ENCODE measurements around the gene PPTC7. TPM values are rescaled to one million over a fixed set of nuclear protein-coding genes. Genes with fewer than 3 reads are reported as not detected.

Gene PPTC7
- total and polyA plus RNA-seq, 2 of the 8 experiments (the other 6 are each of a cell fraction or from before 2014, with no cell fraction given): 8.1 to 15.9 TPM

DNA sequence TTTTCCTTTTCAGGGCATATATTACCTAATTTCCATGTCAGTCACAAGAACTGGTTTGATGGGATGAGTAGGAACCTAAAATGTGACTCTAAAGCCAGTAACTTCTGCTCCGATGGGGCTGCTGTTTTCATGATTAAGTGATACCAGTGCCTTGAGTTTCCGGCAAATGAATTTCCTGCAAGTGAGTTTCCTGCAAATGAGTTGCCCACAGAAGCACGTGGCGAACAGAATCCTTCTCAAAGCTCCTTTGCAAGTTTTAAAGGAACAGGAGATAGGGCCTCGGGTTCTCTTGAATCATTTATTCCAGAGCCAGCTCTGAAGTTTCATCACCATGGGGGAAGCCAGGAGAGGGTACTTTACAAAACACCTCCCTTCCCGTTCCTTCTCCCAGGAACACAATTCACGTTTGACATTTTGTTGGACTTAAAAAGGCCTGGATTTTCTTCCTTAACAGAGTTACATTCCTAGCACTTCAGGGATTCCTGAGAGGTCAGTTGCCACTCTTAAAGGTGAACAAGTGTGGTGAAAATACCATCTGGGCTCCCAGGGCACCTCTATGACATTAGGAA, 2.2 kb upstream of the PPTC7 start:
- FAIRE-seq: no peak
- H2AFZ ChIP-seq (ENCODE audit: low read length): peak overlapping the region; percentile 69

More for the DNA sequence above, 2.2 kb upstream of the PPTC7 start:
- H3K27ac ChIP-seq (ENCODE audit: low read depth, low read length): no peak overlapping the region
- no peak overlapping the region for H3K14ac ChIP-seq (ENCODE audit: insufficient read length)
- H3K9ac ChIP-seq (replicated peaks in 1 of 4; ENCODE audit: extremely low read depth in 1 of 4, low read depth in 3 of 4, low read length in 3 of 4): no peak overlapping the region
- no peak overlapping the region for H4K8ac ChIP-seq (ENCODE audit: extremely low read depth, insufficient read depth, low read length)
- H4K5ac ChIP-seq (ENCODE audit: insufficient read length, low read depth, low read length): no peak overlapping the region
- H2BK15ac ChIP-seq (ENCODE audit: low read length): no peak overlapping the region
- TF ChIP-seq TEAD4 (IDR thresholded peaks at IDR 0.05; ENCODE audit: low read depth, low read length) (0 out of 2 replicates have a peak, but pooled peaks have one; percentile 15), EGR1 (IDR thresholded peaks at IDR 0.05; ENCODE audit: borderline replicate concordance, low read depth, low read length) (no peak)
- H3K4ac ChIP-seq (replicated peaks; ENCODE audit: insufficient read length, low read depth, low read length): no peak overlapping the region
- H2BK20ac ChIP-seq (ENCODE audit: low read length): no peak overlapping the region
- ChIA-PET POLR2A (ENCODE audit: partially characterized antibody) (interaction anchor here (1.2 kb wide), 1 partner anchor 117 kb away, joined by 4 read pairs; the partner anchor contains the start of genes FAM216A and GPN3), CTCF (ENCODE audit: partially characterized antibody) (interaction anchor here (0.9 to 3.2 kb wide), 8 partner anchors 9 to 136 kb away, joined by 3 to 21 read pairs (median 3); no protein-coding TSS in a partner anchor)
- no peaks in the 10 kb centered on the region for H3K36me3 ChIP-seq (ENCODE audit: control insufficient read depth in 2 of 4, insufficient read depth in 4 of 4, low read length in 3 of 4)
- H2BK120ac ChIP-seq (replicated peaks; ENCODE audit: low read depth, low read length): no peak overlapping the region
- no peak overlapping the region for H2BK12ac ChIP-seq (ENCODE audit: low read depth, low read length)
- no peak overlapping the region for H3K23ac ChIP-seq (ENCODE audit: insufficient read length)
- WGBS, 2 experiments (ENCODE audit: extremely low coverage in 1 of 2, insufficient coverage in 1 of 2, insufficient read length in 1 of 2, insufficient replicate concordance in 2 of 2, low coverage in 1 of 2, low lambda C conversion rate in 2 of 2, missing lambda C conversion rate in 1 of 2): 74% methylated on average over 7 of the region's 7 CpGs; no CpG with 5 or more reads in 1 of the 2 experiments
- peaks cover 10% of the 10 kb centered on the region for H3K23me2 ChIP-seq (ENCODE audit: low read depth, low read length)
- DNase-seq (ENCODE audit: low read depth in 1 of 2, low spot score in 2 of 2): no peak
- H4K20me1 ChIP-seq (replicated peaks in 1 of 2; ENCODE audit: control insufficient read depth in 1 of 2, insufficient read depth in 2 of 2, low read length in 2 of 2): peaks cover 7 to 11% of the 10 kb centered on the region in 2 experiments
- no peak overlapping the region for H2BK5ac ChIP-seq (ENCODE audit: low read depth, low read length)
- H3K79me2 ChIP-seq (ENCODE audit: control insufficient read depth in 1 of 2, insufficient read depth in 2 of 2, low read length in 2 of 2): peaks cover 4 to 23% of the 10 kb centered on the region in 2 experiments; a peak in 3 of 4 replicates
- no peak overlapping the region for H3K4me3 ChIP-seq (ENCODE audit: extremely low read depth in 1 of 4, insufficient read depth in 2 of 4, low read depth in 3 of 4, low read length in 4 of 4)
- H4K91ac ChIP-seq (replicated peaks; ENCODE audit: insufficient read length, low read length): no peak overlapping the region
- H3K18ac ChIP-seq (ENCODE audit: extremely low read depth, low read length): no peak overlapping the region
- no peak overlapping the region for H3K4me2 ChIP-seq (ENCODE audit: insufficient read depth in 1 of 2, low read depth in 2 of 2, low read length in 2 of 2)
- no peaks in the 10 kb centered on the region; a peak in 1 of 7 replicates for H3K27me3 ChIP-seq (replicated peaks in 1 of 4; ENCODE audit: control insufficient read depth in 3 of 4, extremely low read depth in 1 of 4, insufficient read depth in 3 of 4, low read length in 3 of 4)
- no peak overlapping the region for H3K56ac ChIP-seq (replicated peaks; ENCODE audit: insufficient read length, low read depth, low read length)
- peaks cover 0 to 4% (median 2%) of the 10 kb centered on the region in 4 experiments; a peak in 5 of 7 replicates for H3K4me1 ChIP-seq (replicated peaks in 1 of 4; ENCODE audit: control insufficient read depth in 3 of 4, insufficient read depth in 4 of 4, low read length in 3 of 4)
- H3K79me1 ChIP-seq (ENCODE audit: low read depth, low read length): peaks cover 3% of the 10 kb centered on the region; the same call in 1 of the 2 replicates
- H3K9me3 ChIP-seq (ENCODE audit: insufficient read depth in 2 of 2, low read depth in 1 of 2, low read length in 1 of 2): no peaks in the 10 kb centered on the region
- H2AK5ac ChIP-seq (ENCODE audit: low read depth, low read length): no peak overlapping the region
